C4-2B (cell line): ENCODE measurements around the gene RFTN1.

Experiments
- H3K27ac ChIP-seq: fragments of 450-650 bp; 2 replicates; pipeline ENCODE4 v1.5.1; 2017
- ZFX ChIP-seq: fragments of 450-650 bp; IDR thresholded peaks from 2 replicates; pipeline ENCODE4 v1.6.1; 2017
- TF ChIP-seq, protein P1 (sequence below): fragments of 450-650 bp; conservative IDR thresholded peaks from 2 replicates; pipeline ENCODE4 v1.5.1; 2017; ENCODE audit warnings: mild to moderate bottlenecking

The RFTN1 gene

GRCh38 chr3:16266714-16267113 is 246.8 kb downstream of the RFTN1 start:
- no peak overlapping the region for H3K27ac ChIP-seq
- no peak for TF ChIP-seq ZFX
- TF ChIP-seq, protein P1, sequence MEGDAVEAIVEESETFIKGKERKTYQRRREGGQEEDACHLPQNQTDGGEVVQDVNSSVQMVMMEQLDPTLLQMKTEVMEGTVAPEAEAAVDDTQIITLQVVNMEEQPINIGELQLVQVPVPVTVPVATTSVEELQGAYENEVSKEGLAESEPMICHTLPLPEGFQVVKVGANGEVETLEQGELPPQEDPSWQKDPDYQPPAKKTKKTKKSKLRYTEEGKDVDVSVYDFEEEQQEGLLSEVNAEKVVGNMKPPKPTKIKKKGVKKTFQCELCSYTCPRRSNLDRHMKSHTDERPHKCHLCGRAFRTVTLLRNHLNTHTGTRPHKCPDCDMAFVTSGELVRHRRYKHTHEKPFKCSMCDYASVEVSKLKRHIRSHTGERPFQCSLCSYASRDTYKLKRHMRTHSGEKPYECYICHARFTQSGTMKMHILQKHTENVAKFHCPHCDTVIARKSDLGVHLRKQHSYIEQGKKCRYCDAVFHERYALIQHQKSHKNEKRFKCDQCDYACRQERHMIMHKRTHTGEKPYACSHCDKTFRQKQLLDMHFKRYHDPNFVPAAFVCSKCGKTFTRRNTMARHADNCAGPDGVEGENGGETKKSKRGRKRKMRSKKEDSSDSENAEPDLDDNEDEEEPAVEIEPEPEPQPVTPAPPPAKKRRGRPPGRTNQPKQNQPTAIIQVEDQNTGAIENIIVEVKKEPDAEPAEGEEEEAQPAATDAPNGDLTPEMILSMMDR = no peak
